ENCODE measurements around the gene ECM2. TPM values are rescaled to one million over a fixed set of nuclear protein-coding genes. Genes with fewer than 3 reads are reported as not detected.

The ECM2 gene
- total and polyA plus RNA-seq, 2 experiments from 2014 or later: 4.0 to 20.8 TPM

DNA sequence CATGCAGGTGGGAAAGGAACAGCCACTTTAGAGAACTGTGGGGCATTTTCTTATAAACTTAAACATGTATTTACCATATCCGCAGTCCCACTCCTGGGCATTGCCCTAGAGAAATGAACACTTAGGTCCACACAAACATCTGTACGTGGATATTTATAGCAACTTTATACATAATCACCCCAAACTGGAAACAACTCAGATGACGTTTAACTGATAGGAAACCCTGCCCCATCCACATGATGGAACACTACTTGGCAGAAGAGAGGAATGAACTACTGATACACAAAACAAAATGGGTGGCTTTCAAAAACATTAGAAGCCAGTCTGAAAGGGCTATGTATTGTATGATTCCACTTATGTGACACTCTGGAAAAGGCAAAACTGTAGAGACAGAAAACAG lies 22.4 kb downstream of the ECM2 start:
- no peak overlapping the region for H3K4me3 ChIP-seq
- 79% methylated on average over 3 of the region's 3 CpGs for WGBS (ENCODE audit: low lambda C conversion rate, missing lambda C conversion rate)
- no peak overlapping the region for H3K27ac ChIP-seq
- H3K79me2 ChIP-seq: no peaks in the 10 kb centered on the region
- no peak for DNase-seq (ENCODE audit: low spot score)
- H2AFZ ChIP-seq: no peak overlapping the region
- TF ChIP-seq, protein P1, sequence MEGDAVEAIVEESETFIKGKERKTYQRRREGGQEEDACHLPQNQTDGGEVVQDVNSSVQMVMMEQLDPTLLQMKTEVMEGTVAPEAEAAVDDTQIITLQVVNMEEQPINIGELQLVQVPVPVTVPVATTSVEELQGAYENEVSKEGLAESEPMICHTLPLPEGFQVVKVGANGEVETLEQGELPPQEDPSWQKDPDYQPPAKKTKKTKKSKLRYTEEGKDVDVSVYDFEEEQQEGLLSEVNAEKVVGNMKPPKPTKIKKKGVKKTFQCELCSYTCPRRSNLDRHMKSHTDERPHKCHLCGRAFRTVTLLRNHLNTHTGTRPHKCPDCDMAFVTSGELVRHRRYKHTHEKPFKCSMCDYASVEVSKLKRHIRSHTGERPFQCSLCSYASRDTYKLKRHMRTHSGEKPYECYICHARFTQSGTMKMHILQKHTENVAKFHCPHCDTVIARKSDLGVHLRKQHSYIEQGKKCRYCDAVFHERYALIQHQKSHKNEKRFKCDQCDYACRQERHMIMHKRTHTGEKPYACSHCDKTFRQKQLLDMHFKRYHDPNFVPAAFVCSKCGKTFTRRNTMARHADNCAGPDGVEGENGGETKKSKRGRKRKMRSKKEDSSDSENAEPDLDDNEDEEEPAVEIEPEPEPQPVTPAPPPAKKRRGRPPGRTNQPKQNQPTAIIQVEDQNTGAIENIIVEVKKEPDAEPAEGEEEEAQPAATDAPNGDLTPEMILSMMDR (IDR thresholded peaks at IDR 0.05; ENCODE audit: poor library complexity): no peak
- TF ChIP-seq EZH2 (IDR thresholded peaks at IDR 0.05; ENCODE audit: borderline replicate concordance) (no peak), EZH2phosphoT487 (IDR thresholded peaks at IDR 0.05; ENCODE audit: low read depth, severe bottlenecking, unreplicated experiment) (no peak)
- no peak overlapping the region for H3K4me2 ChIP-seq
- H3K36me3 ChIP-seq (replicated peaks; ENCODE audit: insufficient read depth, low read depth): no peaks in the 10 kb centered on the region
- H3K9me3 ChIP-seq (ENCODE audit: low read depth): no peaks in the 10 kb centered on the region
- no peaks in the 10 kb centered on the region for H3K9me2 ChIP-seq (replicated peaks; ENCODE audit: insufficient read depth)
- H4K20me1 ChIP-seq (ENCODE audit: insufficient read depth, poor library complexity, severe bottlenecking): no peaks in the 10 kb centered on the region
- H3K27me3 ChIP-seq: no peaks in the 10 kb centered on the region
- peaks cover 10% of the 10 kb centered on the region for H3K4me1 ChIP-seq (ENCODE audit: insufficient read depth)

DNA sequence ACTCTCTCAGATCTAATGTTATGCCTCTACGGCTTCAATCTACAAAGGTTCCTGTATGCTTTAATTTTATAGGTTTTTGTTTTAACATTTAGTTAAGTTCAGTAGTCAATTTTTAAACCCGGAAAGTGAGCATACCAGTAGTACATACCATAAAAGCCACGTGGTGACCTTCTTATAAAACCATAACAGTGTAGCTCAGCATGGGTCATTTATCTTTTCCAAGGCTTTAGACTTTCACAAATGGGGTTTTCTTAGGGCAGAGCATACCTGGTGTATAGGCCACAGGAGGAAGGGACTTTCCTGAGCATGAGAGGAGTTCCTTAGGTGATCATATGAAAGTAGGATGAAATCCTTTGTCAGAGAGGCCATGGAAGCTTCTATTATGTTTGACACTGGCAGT lies 23.2 kb downstream of the ECM2 start:
- no peak overlapping the region for H3K4me2 ChIP-seq
- no peaks in the 10 kb centered on the region for H3K36me3 ChIP-seq (replicated peaks; ENCODE audit: insufficient read depth, low read depth)
- TF ChIP-seq EZH2phosphoT487 (IDR thresholded peaks at IDR 0.05; ENCODE audit: low read depth, severe bottlenecking, unreplicated experiment): no peak
- TF ChIP-seq, protein P1 (IDR thresholded peaks at IDR 0.05; ENCODE audit: poor library complexity): no peak
- TF ChIP-seq EZH2 (IDR thresholded peaks at IDR 0.05; ENCODE audit: borderline replicate concordance): no peak
- WGBS (ENCODE audit: low lambda C conversion rate, missing lambda C conversion rate): 75% methylated on average over 3 of the region's 3 CpGs
- no peak for DNase-seq (ENCODE audit: low spot score)
- no peaks in the 10 kb centered on the region for H3K79me2 ChIP-seq
- no peak overlapping the region for H3K4me3 ChIP-seq
- H3K9me3 ChIP-seq (ENCODE audit: low read depth): no peaks in the 10 kb centered on the region
- peaks cover 11% of the 10 kb centered on the region for H3K4me1 ChIP-seq (ENCODE audit: insufficient read depth)
- no peak overlapping the region for H2AFZ ChIP-seq
- H3K9me2 ChIP-seq (replicated peaks; ENCODE audit: insufficient read depth): no peaks in the 10 kb centered on the region
- H3K27me3 ChIP-seq: no peaks in the 10 kb centered on the region
- no peak overlapping the region for H3K27ac ChIP-seq
- no peaks in the 10 kb centered on the region for H4K20me1 ChIP-seq (ENCODE audit: insufficient read depth, poor library complexity, severe bottlenecking)

DNA sequence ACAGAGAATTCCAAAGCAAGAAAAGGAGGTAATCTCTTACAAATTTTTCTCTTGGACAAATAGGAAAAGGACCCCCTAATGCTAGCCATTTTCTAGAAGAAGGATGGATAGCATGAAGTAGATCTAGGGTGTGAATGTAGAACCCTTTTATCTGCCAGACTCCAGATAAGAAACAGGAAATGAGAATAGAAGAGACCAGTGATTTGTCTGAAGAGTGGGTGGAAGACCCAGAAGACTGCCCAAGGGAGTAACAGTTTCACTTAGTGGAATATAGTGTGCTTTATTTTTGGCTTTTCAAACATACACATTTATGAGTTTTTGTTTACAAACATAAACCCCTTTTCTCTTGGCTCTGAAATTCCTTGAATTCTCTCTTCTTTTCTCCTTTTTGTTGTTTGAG lies 25.0 kb downstream of the ECM2 start:
- Histone ChIP-seq H3K79me2 (no peaks in the 10 kb centered on the region), H2AFZ (no peak overlapping the region), H3K4me2 (no peak overlapping the region), H3K4me1 (ENCODE audit: insufficient read depth) (peaks cover 15% of the 10 kb centered on the region), H3K27me3 (no peaks in the 10 kb centered on the region), H3K4me3 (no peak overlapping the region), H4K20me1 (ENCODE audit: insufficient read depth, poor library complexity, severe bottlenecking) (no peaks in the 10 kb centered on the region), H3K36me3 (replicated peaks; ENCODE audit: insufficient read depth, low read depth) (no peaks in the 10 kb centered on the region), H3K27ac (no peak overlapping the region), H3K9me2 (replicated peaks; ENCODE audit: insufficient read depth) (no peaks in the 10 kb centered on the region), H3K9me3 (ENCODE audit: low read depth) (no peaks in the 10 kb centered on the region)
- no peak for DNase-seq (ENCODE audit: low spot score)
- TF ChIP-seq EZH2 (IDR thresholded peaks at IDR 0.05; ENCODE audit: borderline replicate concordance) (no peak), EZH2phosphoT487 (IDR thresholded peaks at IDR 0.05; ENCODE audit: low read depth, severe bottlenecking, unreplicated experiment) (no peak)
- TF ChIP-seq, protein P1 (IDR thresholded peaks at IDR 0.05; ENCODE audit: poor library complexity): no peak

DNA sequence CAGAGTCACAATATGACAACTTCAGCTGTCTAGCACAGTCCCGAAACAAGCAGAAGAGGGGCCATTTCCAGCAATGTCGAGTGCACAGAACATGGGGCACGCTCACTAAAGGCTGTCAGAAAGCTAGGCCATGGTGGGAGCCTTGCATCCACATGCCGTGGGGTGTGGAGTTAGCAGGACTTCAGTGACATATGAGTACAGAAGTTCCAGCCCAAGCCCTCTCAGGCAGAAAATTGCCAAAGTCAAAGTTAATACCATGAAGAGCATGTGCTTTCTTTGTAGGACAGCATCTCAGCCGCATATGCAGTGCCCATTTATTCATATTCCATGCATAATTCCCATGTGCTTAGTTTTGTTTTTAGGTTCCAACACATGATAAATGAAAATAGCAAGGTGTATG lies 26.7 kb downstream of the ECM2 start:
- Histone ChIP-seq H3K4me3 (no peak overlapping the region), H3K36me3 (replicated peaks; ENCODE audit: insufficient read depth, low read depth) (no peaks in the 10 kb centered on the region), H3K9me3 (ENCODE audit: low read depth) (no peaks in the 10 kb centered on the region), H3K79me2 (no peaks in the 10 kb centered on the region), H3K9me2 (replicated peaks; ENCODE audit: insufficient read depth) (no peaks in the 10 kb centered on the region), H3K27ac (no peak overlapping the region), H3K4me1 (ENCODE audit: insufficient read depth) (peaks cover 15% of the 10 kb centered on the region), H3K27me3 (no peaks in the 10 kb centered on the region), H3K4me2 (no peak overlapping the region), H2AFZ (no peak overlapping the region), H4K20me1 (ENCODE audit: insufficient read depth, poor library complexity, severe bottlenecking) (no peaks in the 10 kb centered on the region)
- TF ChIP-seq EZH2phosphoT487 (IDR thresholded peaks at IDR 0.05; ENCODE audit: low read depth, severe bottlenecking, unreplicated experiment) (no peak), EZH2 (IDR thresholded peaks at IDR 0.05; ENCODE audit: borderline replicate concordance) (no peak)
- TF ChIP-seq, protein P1 (IDR thresholded peaks at IDR 0.05; ENCODE audit: poor library complexity): no peak
- WGBS (ENCODE audit: low lambda C conversion rate, missing lambda C conversion rate): 100% methylated on average over 5 of the region's 5 CpGs
- DNase-seq (ENCODE audit: low spot score): no peak
